NCI-H1436 treated with DMSO at 0.1 percent for 48 hours (cell line): ENCODE data around the gene TMA7.

ENCODE experiments used
- DNase-seq: peaks from one replicate; lab custom pipeline; 2025; lab: John Stamatoyannopoulos, UW

Gene TMA7

GRCh38 chr3:48409291-48410201 lies 30.5 kb upstream of the TMA7 start:
- DNase-seq, result no peak

DNA sequence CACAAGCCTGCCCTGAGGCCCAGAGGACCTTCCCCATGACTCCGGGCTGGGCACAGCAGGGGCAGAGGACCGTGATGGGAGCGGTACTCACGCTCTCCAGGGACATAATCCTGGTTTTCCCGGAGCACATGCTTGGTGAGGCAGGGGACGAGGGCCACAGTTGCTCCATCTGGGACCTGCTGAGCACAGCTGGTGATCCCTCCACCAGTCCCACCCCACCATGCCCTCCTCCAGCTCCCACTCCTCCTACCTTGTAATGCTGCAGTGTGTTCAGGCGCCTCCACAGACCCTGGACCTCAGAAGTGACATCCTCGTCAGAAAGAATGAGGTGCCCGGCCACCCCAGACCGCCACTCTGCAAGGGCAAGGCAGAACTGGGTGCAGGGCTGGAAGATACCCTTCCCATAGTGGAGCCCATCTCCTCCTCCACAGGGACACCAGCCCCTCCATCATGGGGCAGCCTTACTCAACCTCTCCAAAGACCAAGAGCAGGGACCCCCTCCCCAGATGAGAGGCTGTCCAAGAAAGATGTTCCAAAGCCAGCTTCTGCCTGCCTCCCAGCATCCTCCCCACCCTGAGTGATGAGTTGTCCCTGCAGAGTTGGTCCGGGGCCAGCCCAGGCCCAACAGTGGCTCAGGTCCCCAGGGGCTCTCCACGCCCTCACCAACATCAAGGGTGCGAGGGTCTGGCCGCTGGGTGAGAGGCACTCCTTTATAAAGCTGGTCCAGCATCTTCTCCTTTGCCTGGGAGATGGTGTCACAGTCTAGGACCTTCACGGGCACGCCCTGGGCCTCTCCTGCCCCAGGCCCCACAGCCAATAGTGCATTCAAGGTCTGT lies 29.6 kb upstream of the TMA7 start:
- DNase-seq, result no peak

- no peak for DNase-seq
These were observed 28.9 kb upstream of the TMA7 start for GRCh38 chr3:48411041-48411588.

DNA sequence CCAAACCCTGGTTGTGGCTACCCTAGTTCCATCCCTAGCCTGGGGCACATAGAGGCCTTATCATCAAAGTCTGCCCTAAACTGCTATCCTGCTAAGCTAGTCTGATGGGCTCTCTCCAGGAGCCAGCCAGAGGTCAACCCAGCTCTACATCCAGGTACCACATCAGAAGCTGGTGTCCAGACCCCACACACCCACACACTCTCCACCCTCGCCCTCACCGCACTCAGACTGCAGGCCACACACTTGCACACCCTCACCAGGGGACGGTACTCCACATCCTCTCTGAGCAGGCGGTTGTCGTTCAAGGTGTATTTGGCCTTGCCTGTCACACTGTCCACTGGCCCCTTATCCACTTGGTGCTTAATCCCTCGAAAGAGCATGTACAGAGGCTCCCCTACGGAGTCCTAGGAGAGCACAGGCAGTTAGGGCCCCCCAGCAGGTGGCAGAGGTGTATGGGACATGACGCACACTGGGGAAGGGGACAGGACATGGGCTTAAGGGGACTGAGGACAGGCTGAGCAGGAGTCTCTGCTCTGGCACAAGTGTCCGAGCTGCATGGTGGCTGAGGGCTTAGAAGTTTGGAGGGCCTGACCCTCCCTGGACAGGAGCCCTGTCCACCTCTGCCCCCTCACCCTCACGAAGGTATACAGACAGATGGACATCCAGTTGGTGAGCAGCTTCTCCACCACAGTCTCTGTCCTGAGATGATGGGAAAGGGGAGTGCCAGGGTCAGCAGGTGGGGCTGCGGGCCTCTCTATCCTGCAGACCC lies 28.3 kb upstream of the TMA7 start:
- DNase-seq, result no peak

- DNase-seq, result no peak
These were observed 27.6 kb upstream of the TMA7 start for GRCh38 chr3:48412375-48413001.

DNA sequence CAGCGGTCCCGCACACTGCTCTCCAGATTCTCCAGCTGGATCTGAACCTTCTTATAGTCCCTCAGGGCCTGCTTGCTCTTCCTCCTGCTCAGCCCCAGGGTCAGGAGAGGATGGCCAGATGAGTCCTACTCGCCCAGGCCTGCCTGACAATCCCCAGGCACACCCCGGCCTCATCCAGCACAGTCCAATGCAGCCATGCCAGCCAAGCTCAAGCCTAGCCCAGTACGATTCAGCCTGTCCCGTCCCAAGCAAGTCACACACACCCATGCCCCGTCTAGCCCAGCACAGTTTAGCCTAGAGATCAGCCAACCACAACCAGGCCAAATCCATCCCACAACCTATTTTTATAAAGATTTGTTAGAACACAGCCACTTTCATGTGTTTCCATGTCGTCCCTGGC lies 27.0 kb upstream of the TMA7 start:
- no peak for DNase-seq

GRCh38 chr3:48413611-48414010 lies 26.4 kb upstream of the TMA7 start:
- no peak for DNase-seq

DNA sequence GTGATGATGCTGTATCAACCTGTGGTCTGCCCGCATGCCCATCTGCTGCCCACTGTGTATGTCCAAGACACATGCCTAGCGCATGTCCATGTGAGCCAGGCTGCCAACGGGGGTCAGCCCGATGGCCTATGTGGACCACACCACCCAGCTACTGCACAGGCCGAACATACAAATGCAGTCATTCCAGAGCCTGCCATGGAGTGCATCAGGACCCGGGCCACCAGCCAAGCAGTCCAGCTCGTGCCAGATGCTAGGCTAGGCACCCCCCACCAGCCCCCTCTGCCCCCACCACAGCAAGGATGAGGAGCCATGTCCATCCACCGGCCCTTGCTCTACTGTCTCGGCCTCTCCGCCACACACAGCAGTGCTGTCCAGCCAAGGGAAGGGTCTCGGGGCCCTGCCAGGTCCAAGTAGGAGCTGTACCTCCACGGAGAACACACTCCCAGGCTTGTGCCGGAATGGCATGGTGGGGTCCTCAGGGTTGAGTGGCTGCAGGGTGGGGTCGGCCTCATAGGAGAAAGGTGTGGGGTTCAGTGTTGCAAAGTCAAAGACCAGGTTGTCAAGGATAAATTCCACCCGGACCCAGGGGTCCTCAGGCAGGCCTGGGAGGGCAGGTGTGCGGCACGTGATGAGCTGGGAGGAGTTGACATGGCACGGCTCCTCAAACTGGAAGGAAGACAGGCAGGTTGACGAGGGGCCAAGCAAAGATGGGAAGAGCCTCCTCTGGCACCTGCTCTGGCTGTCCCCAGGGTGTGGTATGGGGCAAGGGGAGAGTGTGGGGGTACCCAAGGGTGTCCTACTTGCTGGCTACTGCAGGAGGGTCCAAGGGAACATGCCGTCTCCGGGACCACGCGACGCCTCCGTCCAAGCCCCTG lies 25.4 kb upstream of the TMA7 start:
- DNase-seq, result no peak

GRCh38 chr3:48415251-48415953 lies 24.7 kb upstream of the TMA7 start:
- DNase-seq, result no peak

DNA sequence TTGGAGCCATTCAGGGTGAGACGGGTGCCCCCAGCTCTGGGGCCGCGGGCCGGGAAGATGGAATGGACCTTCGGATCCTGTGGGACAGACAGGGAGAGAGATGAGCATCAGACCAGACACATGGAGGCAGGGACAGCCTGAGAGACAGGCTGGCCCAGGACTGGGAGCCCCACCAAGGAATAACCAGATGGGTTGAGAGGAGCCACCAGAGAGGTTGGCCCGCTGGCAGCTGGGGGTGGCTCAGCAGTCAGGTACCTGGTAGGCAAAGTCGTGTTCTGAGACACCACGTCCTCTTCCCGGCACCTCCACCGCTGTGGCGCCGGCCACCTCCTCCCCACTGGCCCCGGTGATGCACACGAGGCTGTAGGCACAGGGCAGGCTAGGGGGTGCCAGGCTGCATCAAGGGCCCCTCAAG lies 24.0 kb upstream of the TMA7 start:
- DNase-seq, result no peak

GRCh38 chr3:48416546-48416945 lies 23.5 kb upstream of the TMA7 start:
- no peak for DNase-seq

DNA sequence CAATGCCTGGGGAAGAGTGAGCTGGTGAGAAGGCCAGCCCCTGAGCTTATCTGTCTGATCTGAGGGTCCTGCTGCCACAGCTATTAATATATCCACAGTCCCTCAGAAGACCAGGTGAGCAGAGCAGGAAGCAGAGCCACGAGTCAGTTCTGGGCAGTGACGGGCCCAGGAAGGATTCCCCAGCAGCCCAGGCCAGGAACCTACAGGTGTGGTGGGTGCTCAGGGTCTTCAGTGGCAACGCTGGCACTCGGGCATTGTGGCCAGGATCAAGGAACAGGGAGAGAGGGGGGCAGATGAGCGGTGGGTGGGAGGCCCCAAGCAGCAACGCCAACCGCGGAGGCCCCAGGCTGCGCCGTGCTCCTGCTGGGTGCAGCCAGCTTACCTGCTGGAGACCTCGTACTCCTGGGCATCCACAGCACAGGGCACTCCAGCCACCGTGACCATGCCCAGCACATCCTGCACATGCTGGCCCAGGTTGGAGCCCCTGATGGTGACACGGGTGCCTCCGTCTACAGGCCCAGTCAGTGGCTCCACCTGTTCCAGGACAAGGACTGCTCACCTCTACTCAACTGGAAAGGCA lies 22.4 kb upstream of the TMA7 start:
- no peak for DNase-seq

- DNase-seq, result no peak
These were observed 21.9 kb upstream of the TMA7 start for GRCh38 chr3:48418140-48418539.

GRCh38 chr3:48418651-48419050 lies 21.4 kb upstream of the TMA7 start:
- no peak for DNase-seq

DNA sequence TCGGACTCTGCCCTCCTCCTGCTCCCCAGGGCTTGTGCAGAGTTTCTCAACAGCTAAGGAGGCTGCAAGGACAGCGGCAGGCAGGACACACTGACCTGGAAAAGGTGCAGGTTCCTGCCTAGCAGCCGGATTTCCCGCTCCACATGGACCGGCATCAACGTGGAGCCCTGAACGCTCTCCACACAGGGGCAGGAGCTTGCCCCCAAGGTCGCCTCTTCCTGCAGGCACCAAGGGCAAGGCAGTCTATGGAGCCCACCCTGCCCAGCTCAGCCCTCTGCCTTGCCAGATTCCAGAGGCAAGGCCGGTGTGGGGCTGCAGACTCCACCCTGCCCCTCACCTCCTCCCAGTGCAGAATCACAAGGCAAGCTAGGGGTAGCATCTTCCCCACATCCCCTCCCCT lies 20.9 kb upstream of the TMA7 start:
- no peak for DNase-seq

DNA sequence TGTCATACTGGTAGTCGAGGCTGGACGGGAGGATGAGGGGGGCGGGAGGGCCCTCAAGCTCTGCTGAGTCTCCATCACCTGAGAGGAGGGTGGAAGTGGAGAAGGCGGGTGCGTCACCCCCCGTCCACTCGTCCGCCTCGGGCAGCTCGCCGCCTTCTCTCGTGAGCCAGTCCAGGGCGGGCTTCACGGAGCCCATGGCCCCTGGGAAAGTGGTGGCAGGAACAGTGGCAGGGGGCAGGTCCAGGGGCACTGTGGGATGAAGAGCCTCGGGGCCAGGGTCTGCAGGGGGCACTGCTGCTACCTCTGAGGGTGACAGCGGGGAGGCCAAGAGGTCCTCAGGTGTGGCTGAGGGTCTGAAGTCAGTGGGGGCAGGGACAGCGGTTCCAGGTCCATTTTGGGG lies 20.5 kb upstream of the TMA7 start:
- DNase-seq, result no peak

- no peak for DNase-seq
These were observed 19.5 kb upstream of the TMA7 start for GRCh38 chr3:48420561-48420960.

DNA sequence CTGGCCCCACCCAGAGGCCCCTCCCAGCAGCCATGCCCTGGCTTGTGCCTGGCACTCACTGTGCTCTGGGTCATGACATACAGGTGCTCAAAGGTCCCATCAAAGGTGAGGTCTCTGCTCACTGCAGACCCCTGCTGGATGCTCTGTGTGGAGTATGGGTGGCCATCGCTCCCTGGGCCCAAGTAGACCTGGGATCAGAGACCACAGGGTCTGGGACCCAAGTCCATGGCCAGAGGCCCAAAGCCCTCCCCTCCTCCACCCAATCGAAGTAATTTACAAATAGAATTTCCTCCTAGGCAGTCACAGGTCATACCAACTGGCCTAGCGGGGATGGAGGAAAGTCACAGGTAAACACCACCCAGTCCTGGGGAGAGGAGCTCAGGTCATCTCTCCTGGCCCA lies 17.8 kb upstream of the TMA7 start:
- DNase-seq, result no peak

DNA sequence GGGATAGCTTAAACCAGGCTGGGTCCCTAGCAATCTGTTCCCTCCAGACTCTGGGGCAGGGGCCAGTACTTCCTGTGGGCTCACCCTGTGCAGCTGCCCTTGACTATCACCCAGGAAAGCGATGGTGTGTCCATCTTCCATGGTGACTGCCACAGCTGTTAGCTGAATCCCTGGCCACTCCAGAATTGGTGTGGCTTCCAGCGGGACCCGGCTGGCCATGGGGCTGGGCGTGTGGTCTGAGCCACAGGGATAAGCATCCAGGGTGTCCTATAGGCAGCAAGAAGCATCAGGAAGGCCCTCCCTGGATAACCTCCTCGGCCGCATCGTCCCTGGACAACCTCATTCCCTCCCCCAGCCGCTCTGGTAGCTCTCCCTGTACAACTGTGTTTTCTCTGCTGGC lies 17.4 kb upstream of the TMA7 start:
- DNase-seq, result no peak
